GM06990 (cell line): ENCODE data around the gene RHOU.

Experiments used
- DNase-seq: peaks from one replicate; pipeline ENCODE4 v3.0.0-alpha.2; 2011; ENCODE audit not compliant: insufficient read length; ENCODE audit errors: extremely low read depth
- H3K27me3 ChIP-seq: replicated peaks from 2 replicates; pipeline ENCODE4 v1.6.0; 2011; ENCODE audit warnings: low read length; ENCODE audit not compliant: control insufficient read depth, insufficient read depth
- H3K36me3 ChIP-seq: 2 replicates; pipeline ENCODE4 v1.5.1; 2011; ENCODE audit warnings: low read length; ENCODE audit not compliant: control insufficient read depth, insufficient read depth
- H3K4me3 ChIP-seq: replicated peaks from 2 replicates; pipeline ENCODE4 v1.5.1; 2011; ENCODE audit warnings: low read depth, mild to moderate bottlenecking, control low read depth, low read length
- TF ChIP-seq, protein P1 (sequence below): IDR thresholded peaks from 2 replicates; pipeline ENCODE4 v1.5.1; 2011; ENCODE audit warnings: low read length, control low read depth, mild to moderate bottlenecking, inconsistent platforms; ENCODE audit not compliant: insufficient read depth, poor library complexity, severe bottlenecking

RHOU gene

DNA sequence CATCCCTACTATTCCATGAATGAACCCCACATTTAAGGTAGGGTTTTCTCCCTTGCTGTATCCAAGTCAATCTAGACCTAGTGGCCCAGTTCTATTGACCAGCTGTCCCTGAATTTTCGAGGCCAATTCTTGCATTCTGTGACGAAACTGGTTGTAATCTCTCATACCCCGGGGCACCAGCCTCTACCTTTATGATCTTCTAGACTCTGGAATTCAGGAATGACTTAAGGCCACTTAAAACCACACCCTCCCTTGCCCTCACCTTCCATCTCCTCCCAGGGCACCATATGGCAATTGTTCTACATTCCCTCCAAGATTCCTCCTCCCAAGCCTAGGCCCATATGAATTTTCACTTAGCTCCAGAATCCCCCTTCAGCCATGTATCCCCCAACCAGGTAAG is 48.9 kb downstream of the RHOU start:
- no peak for DNase-seq
- Histone ChIP-seq H3K27me3 (no peaks in the 10 kb centered on the region; the same call in 1 of the 2 replicates), H3K4me3 (no peak overlapping the region), H3K36me3 (no peaks in the 10 kb centered on the region)
- TF ChIP-seq, protein P1, sequence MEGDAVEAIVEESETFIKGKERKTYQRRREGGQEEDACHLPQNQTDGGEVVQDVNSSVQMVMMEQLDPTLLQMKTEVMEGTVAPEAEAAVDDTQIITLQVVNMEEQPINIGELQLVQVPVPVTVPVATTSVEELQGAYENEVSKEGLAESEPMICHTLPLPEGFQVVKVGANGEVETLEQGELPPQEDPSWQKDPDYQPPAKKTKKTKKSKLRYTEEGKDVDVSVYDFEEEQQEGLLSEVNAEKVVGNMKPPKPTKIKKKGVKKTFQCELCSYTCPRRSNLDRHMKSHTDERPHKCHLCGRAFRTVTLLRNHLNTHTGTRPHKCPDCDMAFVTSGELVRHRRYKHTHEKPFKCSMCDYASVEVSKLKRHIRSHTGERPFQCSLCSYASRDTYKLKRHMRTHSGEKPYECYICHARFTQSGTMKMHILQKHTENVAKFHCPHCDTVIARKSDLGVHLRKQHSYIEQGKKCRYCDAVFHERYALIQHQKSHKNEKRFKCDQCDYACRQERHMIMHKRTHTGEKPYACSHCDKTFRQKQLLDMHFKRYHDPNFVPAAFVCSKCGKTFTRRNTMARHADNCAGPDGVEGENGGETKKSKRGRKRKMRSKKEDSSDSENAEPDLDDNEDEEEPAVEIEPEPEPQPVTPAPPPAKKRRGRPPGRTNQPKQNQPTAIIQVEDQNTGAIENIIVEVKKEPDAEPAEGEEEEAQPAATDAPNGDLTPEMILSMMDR: no peak

DNA sequence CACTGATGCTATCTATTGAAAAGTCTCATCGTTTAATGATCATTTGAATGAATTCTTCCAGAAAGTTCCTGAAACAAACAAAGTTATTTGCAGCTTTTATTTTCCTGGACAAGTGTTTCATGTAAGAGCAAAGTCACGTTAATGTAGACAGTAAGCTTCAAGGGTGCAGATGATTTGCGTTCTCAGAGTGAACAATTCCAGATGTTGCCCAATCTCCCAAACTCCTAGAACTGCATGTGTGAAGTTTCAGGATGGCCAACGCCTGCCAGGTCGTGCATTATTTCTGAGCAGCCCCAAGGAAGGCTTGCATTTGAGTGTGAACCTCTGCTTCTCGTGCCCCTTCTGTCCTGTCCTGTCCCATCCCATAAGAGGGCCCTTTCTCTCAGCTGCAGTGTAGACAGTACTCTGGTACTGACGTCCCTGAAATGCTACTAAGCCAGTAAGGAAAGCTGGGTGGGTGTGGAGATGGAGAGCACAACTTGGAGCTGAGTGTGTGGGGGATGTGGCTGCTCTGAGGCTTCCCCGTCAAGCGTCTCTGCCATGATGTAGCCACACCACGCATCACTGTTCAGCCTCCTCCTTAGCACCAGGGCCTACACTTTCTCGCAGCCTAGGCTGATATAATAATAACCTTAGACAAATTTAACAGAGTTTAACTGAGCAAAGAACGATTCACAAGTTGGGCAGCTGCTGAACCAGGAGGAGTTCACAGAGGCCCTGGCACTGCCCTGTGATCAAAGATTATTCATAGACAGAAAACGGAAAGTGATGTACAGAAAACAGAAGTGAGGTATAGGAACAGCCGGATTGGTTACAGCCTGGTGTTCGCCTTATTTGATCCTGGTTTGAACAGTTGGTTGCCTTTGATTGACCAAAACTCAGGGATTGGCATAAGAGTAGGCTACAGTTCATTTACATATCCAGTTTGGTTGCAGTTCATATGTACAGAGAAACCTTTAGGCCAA is 50.4 kb downstream of the RHOU start:
- H3K36me3 ChIP-seq: no peaks in the 10 kb centered on the region
- DNase-seq: no peak
- TF ChIP-seq, protein P1: no peak
- no peaks in the 10 kb centered on the region; the same call in 1 of the 2 replicates for H3K27me3 ChIP-seq
- H3K4me3 ChIP-seq: no peak overlapping the region

DNA sequence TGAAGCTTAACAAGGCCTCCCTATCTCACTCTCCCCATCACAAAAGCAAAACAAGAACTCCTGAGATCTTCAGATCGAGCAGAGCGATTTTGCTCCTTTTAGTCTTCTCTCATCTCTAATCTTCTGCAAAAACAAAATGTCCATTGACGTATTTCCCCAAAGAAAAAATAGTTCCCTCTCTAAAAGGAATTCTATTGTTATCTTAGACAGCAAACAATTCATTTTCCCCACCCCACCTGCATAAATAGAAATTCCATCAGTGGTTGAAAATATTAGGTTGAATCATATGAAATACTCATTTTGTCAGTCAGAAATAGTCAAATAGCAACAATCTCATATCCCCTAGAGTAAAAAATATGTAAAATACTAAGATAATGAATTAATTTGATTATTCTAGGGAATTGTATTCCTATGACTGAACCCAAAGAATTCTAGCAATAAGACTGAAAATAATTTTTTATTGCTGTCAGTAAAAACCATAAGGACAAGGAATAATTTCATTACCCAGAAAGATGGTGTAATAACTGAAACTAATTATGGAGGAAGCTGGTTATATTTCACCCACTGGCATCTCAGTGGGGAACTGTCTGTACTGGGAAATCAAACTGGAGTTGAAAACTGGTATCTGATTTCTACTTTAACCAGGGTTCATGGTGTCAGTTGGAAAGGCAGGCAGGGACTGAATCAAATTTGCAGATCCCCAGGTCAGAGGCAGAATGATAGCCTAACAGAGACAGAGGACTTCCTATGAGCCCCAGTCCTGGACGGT is 51.3 kb downstream of the RHOU start:
- Histone ChIP-seq H3K36me3 (no peaks in the 10 kb centered on the region), H3K27me3 (no peaks in the 10 kb centered on the region; the same call in 1 of the 2 replicates), H3K4me3 (no peak overlapping the region)
- TF ChIP-seq, protein P1: no peak
- no peak for DNase-seq

DNA sequence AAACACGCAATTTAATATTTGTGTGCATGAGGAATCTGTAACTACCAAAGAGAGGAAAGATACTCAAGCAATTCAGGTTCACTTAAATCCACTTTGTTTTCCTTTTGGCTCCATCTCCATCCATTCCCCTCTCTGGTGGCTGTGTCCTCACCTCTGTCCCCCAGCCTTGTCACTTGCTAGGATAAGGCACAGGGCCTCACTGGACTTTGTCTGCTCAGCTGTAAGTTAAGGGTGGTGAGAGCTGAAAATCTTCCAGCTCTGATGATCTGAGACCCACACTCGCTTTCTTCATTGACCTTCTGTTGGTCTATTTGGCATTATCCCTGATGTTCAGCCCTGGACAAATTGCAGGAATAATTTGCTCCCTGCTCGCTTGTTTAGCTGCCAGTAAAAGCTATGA is 56.5 kb downstream of the RHOU start:
- H3K27me3 ChIP-seq: no peaks in the 10 kb centered on the region; the same call in 1 of the 2 replicates
- TF ChIP-seq, protein P1: no peak
- no peak for DNase-seq
- no peaks in the 10 kb centered on the region for H3K36me3 ChIP-seq
- no peak overlapping the region for H3K4me3 ChIP-seq

DNA sequence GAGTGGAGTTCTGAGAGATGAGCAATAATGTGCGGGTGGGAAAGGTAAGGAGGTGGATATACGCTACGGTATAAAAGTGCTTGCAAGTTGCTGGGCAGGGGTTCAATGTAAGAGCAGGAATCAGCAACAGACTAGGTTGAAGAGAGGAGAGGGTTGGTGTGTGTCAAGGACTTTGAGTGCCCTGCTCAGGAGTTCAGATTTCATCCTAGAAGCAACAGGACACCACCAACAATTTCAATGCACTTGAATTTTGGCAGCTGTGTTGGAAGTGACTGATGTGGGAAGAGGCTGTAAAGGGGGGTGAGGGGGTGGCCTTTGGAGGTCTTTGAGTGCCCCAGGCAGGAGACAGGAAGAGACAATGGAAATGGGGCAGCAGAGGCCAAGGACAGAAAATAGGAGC is 57.3 kb downstream of the RHOU start:
- TF ChIP-seq, protein P1: no peak
- Histone ChIP-seq H3K4me3 (no peak overlapping the region), H3K27me3 (no peaks in the 10 kb centered on the region; the same call in 1 of the 2 replicates), H3K36me3 (no peaks in the 10 kb centered on the region)
- DNase-seq: no peak
